H4 (cell line): ENCODE results near the gene SOX5. TPM values are rescaled to one million over a fixed set of nuclear protein-coding genes. Genes with fewer than 3 reads are reported as not detected.
"Not testable (repeated sequence)": the region's sequence is repeated elsewhere in the genome, so short reads cannot be mapped to it uniquely, and the experiment has no call there.

Experiments used
- DNase-seq: peaks from one replicate; pipeline ENCODE4 v3.0.0-alpha.2; 2015; ENCODE audit warnings: low spot score
- total RNA-seq: library from RNA; depleted of rRNA; stranded (reverse); fragments of >200 nt; shearing (Covaris generic); gene quantifications from 2 replicates; pipeline ENCODE4 v1.2.3, GENCODE V29; 2014

Gene SOX5
- total RNA-seq, 1 experiment from 2014 or later: 2.5 TPM

GRCh38 chr12:23756416-23756815, 193.1 kb downstream of the SOX5 start:
- DNase-seq: no peak

- no peak for DNase-seq
These were observed 195.7 kb downstream of the SOX5 start for GRCh38 chr12:23753628-23754365.

- DNase-seq: no peak
These were observed 197.2 kb downstream of the SOX5 start for GRCh38 chr12:23752245-23752644.

GRCh38 chr12:23751641-23752040, 197.8 kb downstream of the SOX5 start:
- DNase-seq: no peak

- no peak for DNase-seq
These were observed 198.5 kb downstream of the SOX5 start for GRCh38 chr12:23750923-23751322.

- DNase-seq: no peak
These were observed 204.8 kb downstream of the SOX5 start for GRCh38 chr12:23744696-23745095.

- DNase-seq: no peak
These were observed 206.9 kb downstream of the SOX5 start for GRCh38 chr12:23742574-23742973.

GRCh38 chr12:23731493-23731892, 218.0 kb downstream of the SOX5 start:
- DNase-seq: no peak

- no peak for DNase-seq
These were observed 218.4 kb downstream of the SOX5 start for GRCh38 chr12:23731035-23731434.

GRCh38 chr12:23729359-23729758, 220.1 kb downstream of the SOX5 start:
- no peak for DNase-seq

- no peak for DNase-seq
These were observed 222.8 kb downstream of the SOX5 start for GRCh38 chr12:23726646-23727045.

- DNase-seq: no peak
These were observed 226.8 kb downstream of the SOX5 start for GRCh38 chr12:23722655-23723054.

GRCh38 chr12:23721268-23721667, 228.2 kb downstream of the SOX5 start:
- no peak for DNase-seq

GRCh38 chr12:23719493-23719892, 230.0 kb downstream of the SOX5 start:
- DNase-seq: no peak

GRCh38 chr12:23710361-23710760, 239.1 kb downstream of the SOX5 start:
- DNase-seq: not testable (repeated sequence)

- no peak for DNase-seq
These were observed 241.2 kb downstream of the SOX5 start for GRCh38 chr12:23708185-23708837.

- DNase-seq: no peak
These were observed 242.2 kb downstream of the SOX5 start for GRCh38 chr12:23707270-23707669.

GRCh38 chr12:23704992-23705943, 244.2 kb downstream of the SOX5 start:
- no peak for DNase-seq

GRCh38 chr12:23703051-23703450, 246.4 kb downstream of the SOX5 start:
- DNase-seq: no peak

- DNase-seq: no peak
These were observed 250.4 kb downstream of the SOX5 start for GRCh38 chr12:23699031-23699430.

GRCh38 chr12:23694920-23695319, 254.6 kb downstream of the SOX5 start:
- no peak for DNase-seq

GRCh38 chr12:23694307-23694706, 255.2 kb downstream of the SOX5 start:
- DNase-seq: no peak
